B cell (primary cell): ENCODE measurements around the gene TMOD1. TPM values are rescaled to one million over a fixed set of nuclear protein-coding genes. Genes with fewer than 3 reads are reported as not detected.

Experiments
- ATAC-seq: fragments of 200-7000 bp; cut with Tn5 transposase; one replicate; pipeline ENCODE4 v1.10.0; 2021; ENCODE audit warnings: low read depth, mild to moderate bottlenecking, moderate number of reproducible peaks, moderate library complexity
- CTCF ChIA-PET: fragments of 350-600 bp; sonication (Branson Sonifier 250); formaldehyde crosslinking; loops from one replicate; lab custom pipeline; 2021; ENCODE audit warnings: antibody characterized with exemption, inconsistent platforms; lab: Charles Lee
- POLR2A ChIA-PET: fragments of 350-600 bp; sonication (Branson Sonifier 250); formaldehyde crosslinking; loops from one replicate; lab custom pipeline; 2021; ENCODE audit warnings: antibody characterized with exemption; lab: Charles Lee
- DNase-seq: peaks from one replicate; pipeline ENCODE4 v3.0.0; 2013
- H2AFZ ChIP-seq: 2 replicates; pipeline ENCODE4 v1.6.1; 2012; ENCODE audit warnings: mild to moderate bottlenecking, low read depth, low read length; ENCODE audit not compliant: insufficient read depth, poor library complexity, severe bottlenecking
- H3K27ac ChIP-seq, 2 donors: 1 replicate in 1 of 2; 2 replicates in 1 of 2; pipeline ENCODE4 v1.5.1; 2012 to 2013; ENCODE audit warnings: low read length in 2 of 2, mild to moderate bottlenecking in 2 of 2, moderate library complexity in 1 of 2
- H3K27me3 ChIP-seq, 4 experiments: fragments of 200-600 bp in 1 of 4; sonication (generic) in 1 of 4; replicated peaks in 1 of 4; 1 replicate in 2 of 4; 2 replicates in 2 of 4; pipeline versions ENCODE4 v1.6.1 to v1.7.0; 2013 to 2016; ENCODE audit warnings: low read length in 3 of 4, mild to moderate bottlenecking in 2 of 4, mixed read lengths in 1 of 4, moderate library complexity in 1 of 4; ENCODE audit not compliant: insufficient read depth in 4 of 4, control insufficient read depth in 3 of 4; ENCODE audit errors: control extremely low read depth in 1 of 4
- H3K36me3 ChIP-seq, 2 experiments: replicated peaks in 1 of 2; 1 replicate in 1 of 2; 2 replicates in 1 of 2; pipeline versions ENCODE4 v1.6.1 to v1.7.1; 2013; ENCODE audit warnings: low read length in 1 of 2; ENCODE audit not compliant: insufficient read depth in 2 of 2, control insufficient read depth in 1 of 2; ENCODE audit errors: control extremely low read depth in 1 of 2, extremely low read depth in 1 of 2
- H3K4me1 ChIP-seq, 2 donors: fragments of 200-600 bp in 1 of 2; sonication (generic) in 1 of 2; 1 replicate in 1 of 2; 2 replicates in 1 of 2; pipeline versions ENCODE4 v1.5.1 to v1.6.1; 2013 to 2017; ENCODE audit warnings: low read length in 2 of 2; ENCODE audit not compliant: control insufficient read depth in 2 of 2, insufficient read depth in 2 of 2
- H3K4me2 ChIP-seq: replicated peaks from 2 replicates; pipeline ENCODE3; 2012; ENCODE audit warnings: mild to moderate bottlenecking, low read depth, low read length; ENCODE audit not compliant: poor library complexity, severe bottlenecking
- H3K4me3 ChIP-seq, 5 experiments: fragments of 200-600 bp in 1 of 5; sonication (generic) in 1 of 5; 1 replicate in 3 of 5; 2 replicates in 2 of 5; pipeline versions ENCODE4 v1.5.1 to v1.7.0; 2011 to 2016; ENCODE audit warnings: low read length in 4 of 5, mild to moderate bottlenecking in 4 of 5, low read depth in 2 of 5, control low read depth in 1 of 5, moderate library complexity in 1 of 5; ENCODE audit not compliant: insufficient read depth in 1 of 5; ENCODE audit errors: control extremely low read depth in 1 of 5, extremely low read depth in 1 of 5
- H3K79me2 ChIP-seq: fragments of 200-600 bp; sonication (generic); one replicate; pipeline ENCODE4 v1.6.0; 2016; ENCODE audit warnings: low read length; ENCODE audit not compliant: control insufficient read depth, insufficient read depth
- H3K9ac ChIP-seq: fragments of 200-600 bp; sonication (generic); 2 replicates; pipeline ENCODE4 v1.6.1; 2017; ENCODE audit warnings: mild to moderate bottlenecking, low read length, moderate library complexity
- H3K9me3 ChIP-seq, 3 donors: one replicate each; pipeline versions ENCODE4 v1.6.1 to v1.7.1; 2013; ENCODE audit warnings: low read length in 2 of 3; ENCODE audit not compliant: control insufficient read depth in 2 of 3, insufficient read depth in 1 of 3; ENCODE audit errors: control extremely low read depth in 1 of 3
- H4K20me1 ChIP-seq: 2 replicates; pipeline ENCODE4 v1.6.0; 2012; ENCODE audit warnings: mild to moderate bottlenecking, low read length; ENCODE audit not compliant: insufficient read depth, control insufficient read depth, poor library complexity, severe bottlenecking
- H3K27ac Mint-ChIP-seq: one replicate; pipeline ENCODE4 v1.8.0; 2021; ENCODE audit warnings: mixed read lengths
- H3K27me3 Mint-ChIP-seq: one replicate; pipeline ENCODE4 v1.8.0; 2021; ENCODE audit warnings: mixed read lengths
- H3K4me1 Mint-ChIP-seq: one replicate; pipeline ENCODE4 v1.8.0; 2021; ENCODE audit warnings: mixed read lengths
- H3K4me3 Mint-ChIP-seq: one replicate; pipeline ENCODE4 v1.8.0; 2021; ENCODE audit warnings: mixed read lengths
- H3K9me3 Mint-ChIP-seq: one replicate; pipeline ENCODE4 v1.8.0; 2022; ENCODE audit warnings: mixed read lengths; ENCODE audit not compliant: insufficient read depth
- EZH2 ChIP-seq: IDR thresholded peaks from 2 replicates; pipeline ENCODE4 v1.6.1; 2012; ENCODE audit warnings: borderline replicate concordance, low read depth, mild to moderate bottlenecking, moderate library complexity, low read length; ENCODE audit not compliant: insufficient read depth, poor library complexity, severe bottlenecking
- WGBS: methylation state at CpG from one replicate; pipeline ENCODE4 v1.1.5; 2013; ENCODE audit warnings: missing lambda C conversion rate; ENCODE audit not compliant: insufficient coverage; 5-methylcytosine and 5-hydroxymethylcytosine counted together
- intact Hi-C: fragments of 100-400 bp; cut with micrococcal nuclease; formaldehyde crosslinking; loops from one replicate; pipeline ENCODE4 v1.10.0; 2022
- polyA plus RNA-seq: library from polyadenylated mRNA; depleted of rRNA; stranded (reverse); fragments of >200 nt; gene quantifications from 2 replicates; pipeline ENCODE4 v1.2.3, GENCODE V29; 2012
- total RNA-seq, 2 donors: library from RNA; stranded (reverse); fragments of 120-200 nt in 1 of 2; gene quantifications; 1 replicate in 1 of 2; 2 replicates in 1 of 2; pipeline versions ENCODE4 v1.2.3 to v1.2.4, GENCODE V29; 2013 to 2022
- TF ChIP-seq, protein P1 (sequence below): fragments of 200-600 bp; IDR thresholded peaks from one replicate; pipeline ENCODE4 v1.8.0; 2022; ENCODE audit warnings: antibody characterized with exemption, mild to moderate bottlenecking

TMOD1 gene
- total and polyA plus RNA-seq, 2 donors (not counting 1 experiment from before 2014, with no cell fraction given), result 0.30 to 2.5 TPM

DNA sequence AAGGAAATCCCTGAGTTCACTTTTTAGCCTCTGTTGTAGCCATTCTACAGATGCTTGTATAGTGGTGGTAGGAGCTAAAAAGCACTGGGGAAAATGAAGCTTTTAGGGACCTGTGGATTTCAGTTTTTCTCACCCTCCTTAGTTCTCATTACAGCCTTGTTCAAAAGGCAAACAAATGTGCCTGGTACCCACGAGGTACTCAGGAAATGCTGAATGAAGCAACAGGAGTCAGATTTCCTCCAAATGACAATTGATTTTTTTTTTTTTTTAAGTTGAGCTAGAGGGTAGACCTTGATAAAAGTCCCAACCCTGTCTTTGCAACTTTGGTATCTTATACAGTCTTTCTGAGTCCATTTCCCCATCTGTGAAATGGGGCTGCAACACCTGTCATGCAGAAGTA lies 21.3 kb upstream of the TMOD1 start:
- Histone ChIP-seq H3K27me3 (no peaks in the 10 kb centered on the region), H3K27ac (no peak overlapping the region), H3K4me1 (no peaks in the 10 kb centered on the region), H3K36me3 (peaks cover 2 to 42% of the 10 kb centered on the region in 2 experiments), H4K20me1 (no peaks in the 10 kb centered on the region), H2AFZ (no peak overlapping the region), H3K9me3 (peaks cover 0 to 3% (median 0%) of the 10 kb centered on the region in 3 donors), H3K4me2 (no peak overlapping the region), H3K9ac (no peak overlapping the region), H3K79me2 (no peaks in the 10 kb centered on the region), H3K4me3 (no peak overlapping the region)
- no peak overlapping the region for H3K27ac Mint-ChIP-seq
- ATAC-seq, result no peak
- no CpG with 5 or more reads among the region's 1 CpG for WGBS
- intact Hi-C loops, result no loop called here
- H3K9me3 Mint-ChIP-seq, result no peaks in the 10 kb centered on the region
- TF ChIP-seq, protein P1, sequence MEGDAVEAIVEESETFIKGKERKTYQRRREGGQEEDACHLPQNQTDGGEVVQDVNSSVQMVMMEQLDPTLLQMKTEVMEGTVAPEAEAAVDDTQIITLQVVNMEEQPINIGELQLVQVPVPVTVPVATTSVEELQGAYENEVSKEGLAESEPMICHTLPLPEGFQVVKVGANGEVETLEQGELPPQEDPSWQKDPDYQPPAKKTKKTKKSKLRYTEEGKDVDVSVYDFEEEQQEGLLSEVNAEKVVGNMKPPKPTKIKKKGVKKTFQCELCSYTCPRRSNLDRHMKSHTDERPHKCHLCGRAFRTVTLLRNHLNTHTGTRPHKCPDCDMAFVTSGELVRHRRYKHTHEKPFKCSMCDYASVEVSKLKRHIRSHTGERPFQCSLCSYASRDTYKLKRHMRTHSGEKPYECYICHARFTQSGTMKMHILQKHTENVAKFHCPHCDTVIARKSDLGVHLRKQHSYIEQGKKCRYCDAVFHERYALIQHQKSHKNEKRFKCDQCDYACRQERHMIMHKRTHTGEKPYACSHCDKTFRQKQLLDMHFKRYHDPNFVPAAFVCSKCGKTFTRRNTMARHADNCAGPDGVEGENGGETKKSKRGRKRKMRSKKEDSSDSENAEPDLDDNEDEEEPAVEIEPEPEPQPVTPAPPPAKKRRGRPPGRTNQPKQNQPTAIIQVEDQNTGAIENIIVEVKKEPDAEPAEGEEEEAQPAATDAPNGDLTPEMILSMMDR, result no peak
- TF ChIP-seq EZH2, result no peak
- CTCF ChIA-PET, result interaction anchor here (0.9 to 2.5 kb wide), 2 partner anchors 13 to 119 kb away, joined by 3 to 7 read pairs; no protein-coding TSS in a partner anchor
- no peak for DNase-seq
- H3K27me3 Mint-ChIP-seq, result no peaks in the 10 kb centered on the region
- no peak overlapping the region for H3K4me3 Mint-ChIP-seq
- POLR2A ChIA-PET, result no interaction called here
- H3K4me1 Mint-ChIP-seq, result no peaks in the 10 kb centered on the region

DNA sequence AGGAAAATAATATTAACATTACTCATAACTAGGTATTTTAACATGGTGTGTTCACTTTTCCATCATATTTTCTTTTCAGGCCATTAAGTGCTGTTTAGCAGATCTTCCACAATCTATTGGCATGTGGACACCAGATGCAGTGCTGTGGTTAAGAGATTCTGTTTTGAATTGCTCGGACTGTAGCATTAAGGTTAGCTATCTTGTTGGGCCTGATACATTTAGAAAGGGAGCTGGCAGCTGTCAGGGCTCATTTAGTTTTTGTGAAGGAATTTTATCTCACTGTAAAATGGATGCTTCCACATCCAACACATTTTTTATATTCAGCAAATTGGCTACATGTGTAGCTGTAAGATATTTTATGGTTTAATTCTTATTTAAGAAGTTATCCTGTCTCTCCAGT lies 20.7 kb upstream of the TMOD1 start:
- TF ChIP-seq, protein P1, result no peak
- TF ChIP-seq EZH2, result no peak
- no CpG with 5 or more reads among the region's 1 CpG for WGBS
- DNase-seq (no peak), ATAC-seq (no peak)
- Histone ChIP-seq H3K9me3 (peaks cover 0 to 3% (median 0%) of the 10 kb centered on the region in 3 donors), H3K4me2 (no peak overlapping the region), H3K4me1 (no peaks in the 10 kb centered on the region), H3K9ac (no peak overlapping the region), H3K27me3 (no peaks in the 10 kb centered on the region), H3K4me3 (no peak overlapping the region), H3K79me2 (no peaks in the 10 kb centered on the region), H4K20me1 (no peaks in the 10 kb centered on the region), H3K27ac (no peak overlapping the region), H3K36me3 (peaks cover 2 to 41% of the 10 kb centered on the region in 2 experiments), H2AFZ (no peak overlapping the region)
- ChIA-PET POLR2A (no interaction called here), CTCF (interaction anchor here (0.9 to 2.5 kb wide), 5 partner anchors 11 to 118 kb away, joined by 3 to 7 read pairs (median 3); no protein-coding TSS in a partner anchor)
- Mint-ChIP-seq H3K4me3 (no peak overlapping the region), H3K27ac (no peak overlapping the region), H3K27me3 (no peaks in the 10 kb centered on the region), H3K9me3 (no peaks in the 10 kb centered on the region), H3K4me1 (no peaks in the 10 kb centered on the region)
- intact Hi-C loops, result no loop called here
